Ascending aorta (tissue), 2 donors: ENCODE measurements around the gene DENND6A. TPM values are rescaled to one million over a fixed set of nuclear protein-coding genes. Genes with fewer than 3 reads are reported as not detected.
"Not testable (repeated sequence)": the region's sequence is repeated elsewhere in the genome, so short reads cannot be mapped to it uniquely, and the experiment has no call there.

ENCODE experiments used
- DNase-seq, 2 donors: peaks; one replicate each; pipeline ENCODE4 v3.0.0-alpha.2; 2019; ENCODE audit warnings: low spot score in 2 of 2
- H3K27ac ChIP-seq, 2 donors: fragments of 200-600 bp; sonication (generic); one replicate each; pipeline ENCODE4 v1.5.1; 2016 to 2017; ENCODE audit warnings: mild to moderate bottlenecking in 1 of 2
- H3K27me3 ChIP-seq: fragments of 200-600 bp; sonication (generic); one replicate; pipeline ENCODE4 v1.5.1; 2017
- H3K36me3 ChIP-seq, 2 donors: fragments of 200-600 bp; sonication (generic); one replicate each; pipeline ENCODE4 v1.5.1; 2016
- H3K4me1 ChIP-seq, 2 donors: fragments of 200-600 bp; sonication (generic); one replicate each; pipeline ENCODE4 v1.5.1; 2016 to 2017; ENCODE audit warnings: mild to moderate bottlenecking in 1 of 2
- H3K4me3 ChIP-seq, 2 donors: fragments of 200-600 bp; sonication (generic); one replicate each; pipeline ENCODE4 v1.5.1; 2016 to 2017; ENCODE audit warnings: mild to moderate bottlenecking in 1 of 2
- H3K9me3 ChIP-seq, 2 donors: fragments of 200-600 bp; sonication (generic); one replicate each; pipeline ENCODE4 v1.5.1; 2016
- CTCF ChIP-seq, 3 experiments: fragments of 200-600 bp in 2 of 3; fragments of 450-650 bp in 1 of 3; sonication (generic) in 2 of 3; IDR thresholded peaks; one replicate each; pipeline ENCODE4 v1.5.1; 2016 to 2019; ENCODE audit warnings: antibody characterized with exemption in 3 of 3, mild to moderate bottlenecking in 1 of 3, moderate library complexity in 1 of 3
- intact Hi-C: fragments of 100-400 bp; cut with DNase I; formaldehyde crosslinking; loops from one replicate; pipeline ENCODE4 v1.15.1; 2023
- total RNA-seq: library from RNA; depleted of rRNA; stranded (reverse); fragments of >200 nt; gene quantifications from one replicate; pipeline ENCODE4 v1.1.0, GENCODE V29; 2016

Gene DENND6A
- total RNA-seq, 1 donor from 2014 or later: 11.6 TPM

- Histone ChIP-seq H3K4me1 (no peaks in the 10 kb centered on the region), H3K9me3 (peaks cover 0 to 15% of the 10 kb centered on the region in 2 donors), H3K4me3 (no peak overlapping the region), H3K27me3 (no peaks in the 10 kb centered on the region), H3K36me3 (peaks cover 25 to 36% of the 10 kb centered on the region in 2 donors), H3K27ac (no peak overlapping the region)
- TF ChIP-seq CTCF (IDR thresholded peaks at IDR 0.05): no peak
- intact Hi-C loops: no loop called here
- no peak for DNase-seq
Measured at GRCh38 chr3:57652203-57652602, 40.7 kb downstream of the DENND6A start.

DNA sequence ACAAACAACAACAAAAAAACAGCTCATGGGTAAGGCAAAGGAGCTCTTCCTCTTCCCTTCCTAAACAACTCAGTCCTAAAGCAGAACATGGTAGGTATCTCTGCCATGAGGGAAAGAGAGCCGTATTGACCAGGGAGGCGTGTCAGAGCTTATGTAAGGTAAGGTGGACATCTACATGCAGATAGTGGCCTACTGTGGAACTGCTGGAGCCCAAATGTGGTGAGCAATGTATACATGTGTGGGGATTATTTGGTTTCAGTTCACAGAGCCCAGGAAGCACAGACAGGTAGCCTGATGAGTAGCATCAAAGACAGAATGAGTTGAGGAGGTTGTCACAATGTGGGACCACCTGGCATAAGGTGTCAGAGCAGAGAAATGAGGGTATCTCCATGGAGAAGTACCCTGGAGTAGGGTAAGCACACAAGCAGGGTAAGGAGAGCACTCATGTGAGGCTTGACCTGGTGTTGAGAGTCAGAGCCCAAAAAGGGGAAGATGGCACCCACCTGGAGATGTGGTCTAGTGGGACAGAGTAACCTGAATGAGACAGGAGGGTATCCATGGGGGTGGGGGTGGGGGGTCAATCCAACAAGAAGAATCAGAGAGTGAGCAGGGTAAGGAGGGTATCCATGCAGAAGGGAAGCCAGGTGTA lies 45.5 kb downstream of the DENND6A start:
- no peaks in the 10 kb centered on the region for H3K4me1 ChIP-seq
- no peak for TF ChIP-seq CTCF (IDR thresholded peaks at IDR 0.05)
- H3K9me3 ChIP-seq: peaks cover 0 to 15% of the 10 kb centered on the region in 2 donors
- H3K4me3 ChIP-seq: no peak overlapping the region
- intact Hi-C loops: loop anchor here (10.0 kb wide), 1 partner anchor 207 kb away; no protein-coding TSS in a partner anchor
- no peaks in the 10 kb centered on the region for H3K27me3 ChIP-seq
- peaks cover 28 to 51% of the 10 kb centered on the region in 2 donors for H3K36me3 ChIP-seq
- no peak overlapping the region for H3K27ac ChIP-seq
- no peak for DNase-seq

DNA sequence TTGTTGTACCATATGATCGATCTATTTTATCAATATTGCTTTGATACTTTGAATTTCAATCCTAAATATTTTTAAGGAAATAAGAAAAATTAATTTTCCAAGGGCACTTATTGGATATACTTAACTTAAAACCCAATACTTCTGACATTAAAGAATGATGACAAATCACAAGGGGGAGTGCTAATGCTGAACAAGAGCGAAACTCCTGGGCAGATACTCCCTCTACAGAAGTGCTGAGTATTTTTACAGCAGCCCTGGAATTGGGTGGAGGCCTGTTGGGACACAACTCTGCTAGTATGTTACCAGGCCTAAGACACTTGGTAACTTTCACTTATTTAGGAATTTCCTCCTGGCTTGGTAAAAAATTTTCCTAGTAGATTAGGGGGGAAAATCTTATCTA lies 46.2 kb downstream of the DENND6A start:
- no peak overlapping the region for H3K27ac ChIP-seq
- peaks cover 34 to 52% of the 10 kb centered on the region in 2 donors for H3K36me3 ChIP-seq
- intact Hi-C loops: loop anchor here (10.0 kb wide), 1 partner anchor 208 kb away; no protein-coding TSS in a partner anchor

DNA sequence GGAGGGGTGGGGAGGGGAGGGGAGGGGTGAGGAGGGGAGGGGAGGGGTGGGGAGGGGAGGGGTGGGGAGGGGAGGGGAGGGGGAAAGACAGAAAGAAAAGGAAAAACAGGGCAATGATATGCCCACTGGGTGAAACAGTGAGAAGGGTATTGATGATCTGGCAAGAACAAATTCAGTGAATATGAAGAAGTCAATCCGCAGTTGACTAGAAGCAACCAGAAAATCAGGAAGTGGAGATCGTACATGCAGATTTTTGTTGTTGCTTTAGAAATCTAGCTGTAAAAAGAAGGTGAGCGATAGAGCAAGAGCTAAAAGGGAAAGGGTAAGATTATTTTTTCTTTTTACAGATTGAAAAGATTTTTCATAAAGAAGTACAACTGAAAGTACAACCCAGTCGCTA lies 48.1 kb downstream of the DENND6A start:
- TF ChIP-seq CTCF (IDR thresholded peaks at IDR 0.05): no peak
- no peaks in the 10 kb centered on the region for H3K4me1 ChIP-seq
- H3K4me3 ChIP-seq: no peak overlapping the region
- no peaks in the 10 kb centered on the region for H3K27me3 ChIP-seq
- H3K36me3 ChIP-seq: peaks cover 39 to 63% of the 10 kb centered on the region in 2 donors
- H3K27ac ChIP-seq: no peak overlapping the region
- intact Hi-C loops: loop anchor here (10.0 kb wide), 1 partner anchor 210 kb away; no protein-coding TSS in a partner anchor
- DNase-seq: no peak
- H3K9me3 ChIP-seq: peaks cover 0 to 14% of the 10 kb centered on the region in 2 donors

More for the DNA sequence above, 46.2 kb downstream of the DENND6A start:
- no peak overlapping the region for H3K4me3 ChIP-seq
- H3K4me1 ChIP-seq: no peaks in the 10 kb centered on the region
- H3K27me3 ChIP-seq: no peaks in the 10 kb centered on the region
- TF ChIP-seq CTCF (IDR thresholded peaks at IDR 0.05): peak in 1 of 3 experiments; percentile 2
- no peak for DNase-seq
- H3K9me3 ChIP-seq: peaks cover 0 to 15% of the 10 kb centered on the region in 2 donors

- H3K4me1 ChIP-seq: no peaks in the 10 kb centered on the region
- H3K27me3 ChIP-seq: no peaks in the 10 kb centered on the region
- H3K27ac ChIP-seq: no peak overlapping the region
- H3K9me3 ChIP-seq: no peaks in the 10 kb centered on the region
- H3K4me3 ChIP-seq: no peak overlapping the region
- H3K36me3 ChIP-seq: peaks cover 60 to 88% of the 10 kb centered on the region in 2 donors
- no peak for DNase-seq
- intact Hi-C loops: no loop called here
- TF ChIP-seq CTCF (IDR thresholded peaks at IDR 0.05): no peak
Measured at GRCh38 chr3:57637391-57637790, 55.5 kb downstream of the DENND6A start.

- peaks cover 63 to 91% of the 10 kb centered on the region in 2 donors for H3K36me3 ChIP-seq
- DNase-seq, H3K4me1 ChIP-seq, H3K4me3 ChIP-seq, H3K9me3 ChIP-seq, intact Hi-C loops, H3K27ac ChIP-seq, H3K27me3 ChIP-seq: not testable (repeated sequence)
Measured at GRCh38 chr3:57634259-57634658, 58.6 kb downstream of the DENND6A start.
